Effector CD4-positive, alpha-beta T cell (primary cell): ENCODE results near the gene TGFB2.

Source experiments
- DNase-seq: peaks from one replicate; pipeline ENCODE4 v3.0.0-alpha.2; 2020

Gene TGFB2

GRCh38 chr1:218394989-218395388 lies 49.9 kb downstream of the TGFB2 start:
- no peak for DNase-seq

- DNase-seq: no peak
Observed at GRCh38 chr1:218395916-218396315, 50.8 kb downstream of the TGFB2 start.

- DNase-seq: no peak
Observed at GRCh38 chr1:218397752-218398339, 52.7 kb downstream of the TGFB2 start.

- no peak for DNase-seq
Observed at GRCh38 chr1:218400624-218401023, 55.5 kb downstream of the TGFB2 start.

- no peak for DNase-seq
Observed at GRCh38 chr1:218401441-218401997, 56.4 kb downstream of the TGFB2 start.

GRCh38 chr1:218401998-218402785 lies 57.1 kb downstream of the TGFB2 start:
- no peak for DNase-seq

- DNase-seq: no peak
Observed at GRCh38 chr1:218402786-218403120, 57.6 kb downstream of the TGFB2 start.

- no peak for DNase-seq
Observed at GRCh38 chr1:218403300-218403699, 58.2 kb downstream of the TGFB2 start.

- no peak for DNase-seq
Observed at GRCh38 chr1:218407630-218408029, 62.5 kb downstream of the TGFB2 start.

GRCh38 chr1:218408135-218408534 lies 63.0 kb downstream of the TGFB2 start:
- DNase-seq: no peak

GRCh38 chr1:218408942-218409341 lies 63.8 kb downstream of the TGFB2 start:
- no peak for DNase-seq

- no peak for DNase-seq
Observed at GRCh38 chr1:218409946-218410510, 64.9 kb downstream of the TGFB2 start.

- no peak for DNase-seq
Observed at GRCh38 chr1:218411101-218411500, 66.0 kb downstream of the TGFB2 start.

- DNase-seq: no peak
Observed at GRCh38 chr1:218412171-218412570, 67.0 kb downstream of the TGFB2 start.

- DNase-seq: no peak
Observed at GRCh38 chr1:218413179-218413578, 68.0 kb downstream of the TGFB2 start.

- no peak for DNase-seq
Observed at GRCh38 chr1:218414060-218414728, 69.1 kb downstream of the TGFB2 start.

GRCh38 chr1:218415726-218416125 lies 70.6 kb downstream of the TGFB2 start:
- DNase-seq: no peak

GRCh38 chr1:218421531-218421930 lies 76.4 kb downstream of the TGFB2 start:
- DNase-seq: no peak

GRCh38 chr1:218424502-218424901 lies 79.4 kb downstream of the TGFB2 start:
- no peak for DNase-seq

- DNase-seq: no peak
Observed at GRCh38 chr1:218425647-218426342, 80.7 kb downstream of the TGFB2 start.

GRCh38 chr1:218426343-218426657 lies 81.2 kb downstream of the TGFB2 start:
- DNase-seq: no peak

- DNase-seq: no peak
Observed at GRCh38 chr1:218429301-218429700, 84.2 kb downstream of the TGFB2 start.

GRCh38 chr1:218430346-218430745 lies 85.2 kb downstream of the TGFB2 start:
- DNase-seq: no peak
